PC-3 (cell line): ENCODE results near the gene ZDHHC22.

Source experiments
- EZH2 ChIP-seq: fragments of 300-600 bp; sonication (generic); IDR thresholded peaks from one replicate; pipeline ENCODE4 v1.6.1; 2017; ENCODE audit warnings: antibody characterized with exemption, mild to moderate bottlenecking, low read length; ENCODE audit not compliant: unreplicated experiment
- EZH2phosphoT487 ChIP-seq: fragments of 300-600 bp; sonication (generic); IDR thresholded peaks from 2 replicates; pipeline ENCODE4 v1.6.1; 2018; ENCODE audit warnings: mild to moderate bottlenecking, antibody characterized with exemption, low read length, borderline replicate concordance
- TF ChIP-seq, protein P1 (sequence below): fragments of 300-600 bp; sonication (generic); conservative IDR thresholded peaks from 2 replicates; pipeline ENCODE4 v1.5.1; 2017; ENCODE audit warnings: antibody characterized with exemption, low read depth, mild to moderate bottlenecking, low read length

GRCh38 chr14:77110286-77110685 is 31.3 kb downstream of the ZDHHC22 start:
- TF ChIP-seq EZH2phosphoT487 (no peak), EZH2 (no peak)
- TF ChIP-seq, protein P1, sequence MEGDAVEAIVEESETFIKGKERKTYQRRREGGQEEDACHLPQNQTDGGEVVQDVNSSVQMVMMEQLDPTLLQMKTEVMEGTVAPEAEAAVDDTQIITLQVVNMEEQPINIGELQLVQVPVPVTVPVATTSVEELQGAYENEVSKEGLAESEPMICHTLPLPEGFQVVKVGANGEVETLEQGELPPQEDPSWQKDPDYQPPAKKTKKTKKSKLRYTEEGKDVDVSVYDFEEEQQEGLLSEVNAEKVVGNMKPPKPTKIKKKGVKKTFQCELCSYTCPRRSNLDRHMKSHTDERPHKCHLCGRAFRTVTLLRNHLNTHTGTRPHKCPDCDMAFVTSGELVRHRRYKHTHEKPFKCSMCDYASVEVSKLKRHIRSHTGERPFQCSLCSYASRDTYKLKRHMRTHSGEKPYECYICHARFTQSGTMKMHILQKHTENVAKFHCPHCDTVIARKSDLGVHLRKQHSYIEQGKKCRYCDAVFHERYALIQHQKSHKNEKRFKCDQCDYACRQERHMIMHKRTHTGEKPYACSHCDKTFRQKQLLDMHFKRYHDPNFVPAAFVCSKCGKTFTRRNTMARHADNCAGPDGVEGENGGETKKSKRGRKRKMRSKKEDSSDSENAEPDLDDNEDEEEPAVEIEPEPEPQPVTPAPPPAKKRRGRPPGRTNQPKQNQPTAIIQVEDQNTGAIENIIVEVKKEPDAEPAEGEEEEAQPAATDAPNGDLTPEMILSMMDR = no peak
